HCT116 (cell line): Measurements from ENCODE around the gene PRPF38A. TPM values are rescaled to one million over a fixed set of nuclear protein-coding genes. Genes with fewer than 3 reads are reported as not detected.

Experiments used
- ATAC-seq: fragments of 200-7000 bp; cut with Tn5 transposase; 2 replicates; pipeline ENCODE4 v1.9.1; 2020; ENCODE audit warnings: mild to moderate bottlenecking, moderate library complexity
- BruUV-seq: library from RNA; stranded (reverse); fragments of 400-500 nt; replicated peaks from 2 replicates; lab custom pipeline; 2021; lab: Mats Ljungman, UMichigan
- CTCF ChIA-PET: fragments of 300-600 bp; sonication (Branson Sonifier 250); formaldehyde crosslinking; loops from one replicate; lab custom pipeline; 2021; ENCODE audit warnings: antibody characterized with exemption; lab: Charles Lee
- POLR2A ChIA-PET: fragments of 300-600, 350-600 bp; sonication (Branson Sonifier 250); formaldehyde crosslinking; loops from one replicate; lab custom pipeline; 2021; ENCODE audit warnings: antibody characterized with exemption; lab: Charles Lee
- RAD21 ChIA-PET, 2 experiments: fragments of 300-600 bp; sonication (Branson Sonifier 250); formaldehyde crosslinking; loops; one replicate each; lab custom pipeline; 2023; ENCODE audit warnings: low total read pairs in 2 of 2; ENCODE audit not compliant: uncharacterized antibody in 2 of 2, unreplicated experiment in 2 of 2, low non-redundant PET in 1 of 2; lab: Charles Lee
- DNase-seq: peaks from one replicate; pipeline ENCODE4 v3.0.0-alpha.2; 2010; ENCODE audit warnings: low read depth, low spot score
- H2AFZ ChIP-seq: fragments of 200-600 bp; shearing (Covaris generic), sonication (generic); 2 replicates; pipeline ENCODE4 v1.6.1; 2017; ENCODE audit warnings: low read depth, mixed run types, mixed read lengths, antibody characterized with exemption, low read length; ENCODE audit not compliant: poor library complexity, severe bottlenecking
- H3K27ac ChIP-seq: 2 replicates; pipeline ENCODE4 v1.5.1; 2012; ENCODE audit warnings: low read depth, low read length
- H3K27me3 ChIP-seq: fragments of 200-600 bp; sonication (generic); 2 replicates; pipeline ENCODE4 v1.6.1; 2016; ENCODE audit warnings: mixed run types, low read length, mixed read lengths; ENCODE audit not compliant: insufficient read depth
- H3K36me3 ChIP-seq, 2 experiments: fragments of 200-500 bp in 1 of 2; fragments of 200-600 bp in 1 of 2; sonication (Bioruptor generic) in 1 of 2; sonication (generic) in 1 of 2; 2 replicates each; pipeline versions ENCODE4 v1.5.1 to v1.6.1; 2014 to 2016; ENCODE audit warnings: low read length in 2 of 2, inconsistent platforms in 1 of 2, mixed read lengths in 1 of 2, mixed run types in 1 of 2; ENCODE audit not compliant: insufficient read depth in 2 of 2, control insufficient read depth in 1 of 2
- H3K4me1 ChIP-seq, 2 experiments: fragments of 200-600 bp in 1 of 2; sonication (generic) in 1 of 2; 2 replicates each; pipeline versions ENCODE4 v1.5.1 to v1.6.1; 2012 to 2017; ENCODE audit warnings: low read length in 2 of 2, inconsistent platforms in 1 of 2, mild to moderate bottlenecking in 1 of 2, mixed read lengths in 1 of 2, mixed run types in 1 of 2, moderate library complexity in 1 of 2; ENCODE audit not compliant: insufficient read depth in 2 of 2, control insufficient read depth in 1 of 2
- H3K4me2 ChIP-seq: fragments of 200-600 bp; sonication (generic); 2 replicates; pipeline ENCODE4 v1.6.1; 2017; ENCODE audit warnings: mixed run types, low read length, mixed read lengths
- H3K4me3 ChIP-seq, 2 experiments: fragments of 200-600 bp in 1 of 2; sonication (generic) in 1 of 2; replicated peaks in 1 of 2; 2 replicates each; pipeline ENCODE4 v1.5.1; 2011 to 2016; ENCODE audit warnings: low read length in 2 of 2, control low read depth in 1 of 2, low read depth in 1 of 2, mild to moderate bottlenecking in 1 of 2, mixed read lengths in 1 of 2, mixed run types in 1 of 2
- H3K79me2 ChIP-seq: fragments of 200-600 bp; sonication (generic); 2 replicates; pipeline ENCODE4 v1.6.1; 2017; ENCODE audit warnings: mild to moderate bottlenecking, mixed run types, low read length, moderate library complexity, mixed read lengths; ENCODE audit not compliant: insufficient read depth
- H3K9ac ChIP-seq: fragments of 200-600 bp; sonication (generic); 2 replicates; pipeline ENCODE4 v1.6.1; 2016; ENCODE audit warnings: low read length, mixed read lengths
- H3K9me2 ChIP-seq: fragments of 200-600 bp; sonication (generic), shearing (Covaris generic); 2 replicates; pipeline ENCODE4 v1.6.1; 2017; ENCODE audit warnings: mixed run types, mild to moderate bottlenecking, moderate library complexity; ENCODE audit not compliant: insufficient read depth
- H3K9me3 ChIP-seq, 2 experiments: fragments of 200-500 bp in 1 of 2; fragments of 200-600 bp in 1 of 2; sonication (Bioruptor generic) in 1 of 2; sonication (generic) in 1 of 2; 2 replicates each; pipeline ENCODE4 v1.6.1; 2014 to 2017; ENCODE audit warnings: low read length in 2 of 2, mixed read lengths in 2 of 2, inconsistent platforms in 1 of 2, low read depth in 1 of 2, mild to moderate bottlenecking in 1 of 2, mixed run types in 1 of 2, moderate library complexity in 1 of 2; ENCODE audit not compliant: control insufficient read depth in 1 of 2, insufficient read depth in 1 of 2
- H4K20me1 ChIP-seq: fragments of 200-600 bp; sonication (generic), shearing (Covaris generic); 2 replicates; pipeline ENCODE4 v1.6.1; 2017; ENCODE audit warnings: mixed run types, mild to moderate bottlenecking, moderate library complexity; ENCODE audit not compliant: insufficient read depth
- CTCF ChIP-seq, 3 experiments: fragments of 200-600 bp in 1 of 3; sonication (generic) in 1 of 3; IDR thresholded peaks in 2 of 3; conservative IDR thresholded peaks in 1 of 3; 2 replicates each; pipeline ENCODE4 v1.5.1; 2012 to 2017; ENCODE audit warnings: low read depth in 2 of 3, low read length in 2 of 3, antibody characterized with exemption in 1 of 3, borderline replicate concordance in 1 of 3, control low read depth in 1 of 3, mild to moderate bottlenecking in 1 of 3, mixed read lengths in 1 of 3, mixed run types in 1 of 3, moderate library complexity in 1 of 3; ENCODE audit not compliant: insufficient read depth in 1 of 3
- EGR1 ChIP-seq: IDR thresholded peaks from 2 replicates; pipeline ENCODE4 v1.6.1; 2012; ENCODE audit warnings: low read depth
- ELF1 ChIP-seq: IDR thresholded peaks from 2 replicates; pipeline ENCODE4 v1.6.1; 2012; ENCODE audit warnings: low read depth, borderline replicate concordance
- EZH2phosphoT487 ChIP-seq: fragments of 200-600 bp; IDR thresholded peaks from 2 replicates; pipeline ENCODE4 v1.6.1; 2018; ENCODE audit warnings: antibody characterized with exemption, borderline replicate concordance
- FOSL1 ChIP-seq: IDR thresholded peaks from 2 replicates; pipeline ENCODE4 v1.6.1; 2012; ENCODE audit warnings: low read depth
- RAD21 ChIP-seq: IDR thresholded peaks from 2 replicates; pipeline ENCODE4 v1.6.1; 2012; ENCODE audit warnings: low read depth, mild to moderate bottlenecking
- SIN3A ChIP-seq: IDR thresholded peaks from 2 replicates; pipeline ENCODE4 v1.6.1; 2012; ENCODE audit warnings: low read depth
- SP1 ChIP-seq: IDR thresholded peaks from 2 replicates; pipeline ENCODE4 v1.6.1; 2012; ENCODE audit warnings: low read depth
- YY1 ChIP-seq: IDR thresholded peaks from 2 replicates; pipeline ENCODE4 v1.6.1; 2011; ENCODE audit warnings: low read length, low read depth, moderate library complexity, mild to moderate bottlenecking; ENCODE audit not compliant: insufficient replicate concordance; ENCODE audit errors: extremely low read depth
- ZNF274 ChIP-seq: fragments of 200-500 bp; sonication (Bioruptor generic); IDR thresholded peaks from 2 replicates; pipeline ENCODE4 v1.6.1; 2014; ENCODE audit warnings: mild to moderate bottlenecking, low read depth, low read length, inconsistent platforms
- intact Hi-C: fragments of 100-400 bp; cut with micrococcal nuclease; formaldehyde crosslinking; loops from 2 replicates; pipeline ENCODE4 v1.10.0; 2022
- total RNA-seq: library from RNA; stranded (reverse); gene quantifications from one replicate; pipeline ENCODE4 v1.2.1, GENCODE V29; 2021; ENCODE audit not compliant: unreplicated experiment
- TF ChIP-seq, protein P1 (sequence below): IDR thresholded peaks from 2 replicates; pipeline ENCODE4 v1.6.1; 2012; ENCODE audit warnings: low read depth
- TF ChIP-seq, protein P2 (sequence below): IDR thresholded peaks from 2 replicates; pipeline ENCODE4 v1.6.1; 2012

PRPF38A gene
- total RNA-seq, 1 experiment from 2014 or later: 50.2 TPM

DNA sequence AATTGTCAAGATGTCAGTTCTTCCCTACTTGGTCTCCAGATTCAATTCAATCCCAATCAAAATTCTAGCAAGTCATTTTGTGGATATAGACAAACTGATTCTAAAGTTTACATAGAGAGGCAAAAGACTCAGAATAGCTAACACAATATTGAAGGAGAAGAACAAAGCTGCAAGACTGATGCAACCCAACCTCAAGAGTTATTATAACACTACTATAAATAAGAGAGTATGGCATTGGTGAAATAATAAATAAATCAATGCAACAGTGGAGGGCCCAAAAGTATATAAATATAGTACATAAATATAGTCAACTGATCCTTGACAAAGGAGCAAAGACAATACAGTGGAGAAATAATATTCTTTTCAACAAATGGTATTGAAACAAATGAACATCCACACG is 49.7 kb downstream of the PRPF38A start:
- DNase-seq: no peak
- POLR2A ChIA-PET: no interaction called here
- no TSS peak for BruUV-seq

DNA sequence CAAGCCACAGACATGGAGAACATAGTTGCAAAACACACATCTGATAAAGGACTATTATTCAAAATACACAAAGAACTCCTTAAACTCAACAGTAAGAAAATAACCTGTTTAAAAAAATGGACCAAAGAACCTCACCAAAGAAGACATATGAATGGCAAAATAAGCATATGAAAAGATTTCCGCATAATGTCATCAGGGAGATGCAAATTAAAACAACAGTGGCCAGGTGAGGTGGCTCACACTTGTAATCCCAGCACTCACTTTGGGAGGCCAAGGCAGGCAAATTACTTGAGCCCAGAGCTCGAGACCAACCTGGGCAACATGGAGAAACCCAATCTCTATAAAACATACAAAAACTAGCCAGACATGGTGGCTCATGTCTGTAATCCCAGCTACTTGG is 50.4 kb downstream of the PRPF38A start:
- CTCF ChIA-PET: no interaction called here
- ATAC-seq: no peak
- Histone ChIP-seq H3K27me3 (no peaks in the 10 kb centered on the region), H3K9ac (no peak overlapping the region), H2AFZ (no peak overlapping the region), H3K27ac (no peak overlapping the region), H3K4me2 (no peak overlapping the region), H3K9me3 (no peaks in the 10 kb centered on the region), H3K79me2 (0 out of 2 replicates have a peak, but pooled peaks cover 3% of the 10 kb centered on the region), H4K20me1 (no peaks in the 10 kb centered on the region), H3K4me3 (no peak overlapping the region), H3K4me1 (no peaks in the 10 kb centered on the region), H3K36me3 (no peaks in the 10 kb centered on the region), H3K9me2 (no peaks in the 10 kb centered on the region)
- BruUV-seq: no TSS peak
- DNase-seq: no peak
- intact Hi-C loops: no loop called here
- TF ChIP-seq ZNF274: no peak
- TF ChIP-seq, protein P1, sequence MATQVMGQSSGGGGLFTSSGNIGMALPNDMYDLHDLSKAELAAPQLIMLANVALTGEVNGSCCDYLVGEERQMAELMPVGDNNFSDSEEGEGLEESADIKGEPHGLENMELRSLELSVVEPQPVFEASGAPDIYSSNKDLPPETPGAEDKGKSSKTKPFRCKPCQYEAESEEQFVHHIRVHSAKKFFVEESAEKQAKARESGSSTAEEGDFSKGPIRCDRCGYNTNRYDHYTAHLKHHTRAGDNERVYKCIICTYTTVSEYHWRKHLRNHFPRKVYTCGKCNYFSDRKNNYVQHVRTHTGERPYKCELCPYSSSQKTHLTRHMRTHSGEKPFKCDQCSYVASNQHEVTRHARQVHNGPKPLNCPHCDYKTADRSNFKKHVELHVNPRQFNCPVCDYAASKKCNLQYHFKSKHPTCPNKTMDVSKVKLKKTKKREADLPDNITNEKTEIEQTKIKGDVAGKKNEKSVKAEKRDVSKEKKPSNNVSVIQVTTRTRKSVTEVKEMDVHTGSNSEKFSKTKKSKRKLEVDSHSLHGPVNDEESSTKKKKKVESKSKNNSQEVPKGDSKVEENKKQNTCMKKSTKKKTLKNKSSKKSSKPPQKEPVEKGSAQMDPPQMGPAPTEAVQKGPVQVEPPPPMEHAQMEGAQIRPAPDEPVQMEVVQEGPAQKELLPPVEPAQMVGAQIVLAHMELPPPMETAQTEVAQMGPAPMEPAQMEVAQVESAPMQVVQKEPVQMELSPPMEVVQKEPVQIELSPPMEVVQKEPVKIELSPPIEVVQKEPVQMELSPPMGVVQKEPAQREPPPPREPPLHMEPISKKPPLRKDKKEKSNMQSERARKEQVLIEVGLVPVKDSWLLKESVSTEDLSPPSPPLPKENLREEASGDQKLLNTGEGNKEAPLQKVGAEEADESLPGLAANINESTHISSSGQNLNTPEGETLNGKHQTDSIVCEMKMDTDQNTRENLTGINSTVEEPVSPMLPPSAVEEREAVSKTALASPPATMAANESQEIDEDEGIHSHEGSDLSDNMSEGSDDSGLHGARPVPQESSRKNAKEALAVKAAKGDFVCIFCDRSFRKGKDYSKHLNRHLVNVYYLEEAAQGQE: no peak
- no peak for TF ChIP-seq SIN3A
- no peak for TF ChIP-seq ELF1
- TF ChIP-seq CTCF (IDR thresholded peaks at IDR 0.05 in 2 of 3, conservative IDR thresholded peaks at IDR 0.05 in 1 of 3; ENCODE audit: borderline replicate concordance in 1 of 3, insufficient read depth in 1 of 3, low read depth in 2 of 3, low read length in 2 of 3): no peak
- TF ChIP-seq, protein P2, sequence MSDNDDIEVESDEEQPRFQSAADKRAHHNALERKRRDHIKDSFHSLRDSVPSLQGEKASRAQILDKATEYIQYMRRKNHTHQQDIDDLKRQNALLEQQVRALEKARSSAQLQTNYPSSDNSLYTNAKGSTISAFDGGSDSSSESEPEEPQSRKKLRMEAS: no peak
- TF ChIP-seq EGR1: no peak
- TF ChIP-seq SP1: no peak
- TF ChIP-seq YY1: no peak
- no peak for TF ChIP-seq EZH2phosphoT487
- no peak for TF ChIP-seq FOSL1
- no peak for TF ChIP-seq RAD21
- POLR2A ChIA-PET: no interaction called here
- RAD21 ChIA-PET: interaction anchor here in 1 of 2 experiments (0.6 kb wide), 1 partner anchor 40 kb away, joined by 3 read pairs; no protein-coding TSS in a partner anchor

More for the DNA sequence above, 49.7 kb downstream of the PRPF38A start:
- 0 out of 2 replicates have a peak, but pooled peaks cover 5% of the 10 kb centered on the region for H3K79me2 ChIP-seq
- no peaks in the 10 kb centered on the region for H4K20me1 ChIP-seq
- TF ChIP-seq SIN3A: no peak
- TF ChIP-seq, all 23 proteins: peak for 0
- Histone ChIP-seq H3K27me3 (no peaks in the 10 kb centered on the region), H3K9me2 (no peaks in the 10 kb centered on the region), H3K4me3 (no peak overlapping the region), H3K9me3 (no peaks in the 10 kb centered on the region), H3K27ac (no peak overlapping the region), H2AFZ (no peak overlapping the region), H3K36me3 (no peaks in the 10 kb centered on the region), H3K4me2 (no peak overlapping the region), H3K9ac (no peak overlapping the region), H3K4me1 (no peaks in the 10 kb centered on the region)
- no peak for ATAC-seq
- RAD21 ChIA-PET: no interaction called here
- CTCF ChIA-PET: no interaction called here
- intact Hi-C loops: no loop called here
